ENCODE data around the gene FAIM2. TPM values are rescaled to one million over a fixed set of nuclear protein-coding genes. Genes with fewer than 3 reads are reported as not detected.
A peak's percentile ranks its signal among the peaks of the same experiment; 100 is the strongest.

FAIM2 gene
- total and polyA plus RNA-seq, 2 experiments from 2014 or later: 0.86 to 4.6 TPM

DNA sequence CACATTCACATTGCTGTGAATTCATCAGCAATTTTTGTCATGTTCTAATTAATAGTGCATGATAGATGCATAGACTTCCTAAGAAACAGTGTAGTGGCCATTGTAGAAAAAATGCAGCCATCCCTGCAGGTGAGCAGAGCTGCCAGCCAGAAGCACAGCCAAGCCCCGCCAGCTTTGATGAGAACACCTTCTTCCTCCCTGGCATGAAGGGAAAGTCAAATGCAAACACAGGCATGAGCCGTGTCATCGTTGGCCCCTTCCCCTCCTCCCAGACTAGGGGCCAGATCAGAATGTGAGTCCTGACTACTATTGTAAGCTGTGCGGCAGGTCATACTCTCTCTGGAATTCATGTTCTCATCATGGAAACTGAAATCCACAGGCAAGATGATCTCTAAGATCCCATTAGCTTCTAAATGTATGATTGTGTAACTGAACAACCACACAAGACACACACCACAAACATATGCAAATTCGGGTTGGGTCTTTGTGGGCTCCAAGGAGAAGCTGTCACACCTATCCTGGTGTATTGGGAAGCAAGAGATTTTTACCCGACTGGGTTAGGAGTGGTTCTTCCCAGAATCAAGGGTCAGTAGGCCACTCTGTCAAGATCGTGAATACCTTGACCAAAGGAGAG lies 44.0 kb upstream of the FAIM2 start:
- DNase-seq: no peak
- H3K36me3 ChIP-seq (ENCODE audit: low read depth): no peaks in the 10 kb centered on the region
- in situ Hi-C loops (cut with MboI): no loop called here
- WGBS, 2 experiments (ENCODE audit: low coverage in 1 of 2, low lambda C conversion rate in 2 of 2, missing lambda C conversion rate in 2 of 2): 73 to 81% methylated on average over 7 of the region's 7 CpGs
- no peaks in the 10 kb centered on the region for H3K4me1 ChIP-seq (ENCODE audit: insufficient read depth)
- H3K9ac ChIP-seq: no peak overlapping the region
- no peaks in the 10 kb centered on the region for H3F3A ChIP-seq (ENCODE audit: insufficient read depth)
- H2AFZ ChIP-seq: no peak overlapping the region
- H3K27ac ChIP-seq: no peak overlapping the region
- H3K79me2 ChIP-seq (ENCODE audit: insufficient read depth): no peaks in the 10 kb centered on the region
- H4K20me1 ChIP-seq (ENCODE audit: insufficient read depth): no peaks in the 10 kb centered on the region
- no peak overlapping the region for H3K4me2 ChIP-seq (ENCODE audit: unreplicated experiment)
- no peak overlapping the region for H3K4me3 ChIP-seq
- no peaks in the 10 kb centered on the region for H3K9me2 ChIP-seq (ENCODE audit: insufficient read depth)
- TF ChIP-seq EZH2 (IDR thresholded peaks at IDR 0.05; ENCODE audit: insufficient read depth, poor library complexity, severe bottlenecking) (no peak), EZH2phosphoT487 (IDR thresholded peaks at IDR 0.05; ENCODE audit: insufficient read depth, low read depth) (no peak)
- no peaks in the 10 kb centered on the region for H3K9me3 ChIP-seq (ENCODE audit: low read depth)
- H3K27me3 ChIP-seq (replicated peaks; ENCODE audit: insufficient read depth): no peaks in the 10 kb centered on the region

DNA sequence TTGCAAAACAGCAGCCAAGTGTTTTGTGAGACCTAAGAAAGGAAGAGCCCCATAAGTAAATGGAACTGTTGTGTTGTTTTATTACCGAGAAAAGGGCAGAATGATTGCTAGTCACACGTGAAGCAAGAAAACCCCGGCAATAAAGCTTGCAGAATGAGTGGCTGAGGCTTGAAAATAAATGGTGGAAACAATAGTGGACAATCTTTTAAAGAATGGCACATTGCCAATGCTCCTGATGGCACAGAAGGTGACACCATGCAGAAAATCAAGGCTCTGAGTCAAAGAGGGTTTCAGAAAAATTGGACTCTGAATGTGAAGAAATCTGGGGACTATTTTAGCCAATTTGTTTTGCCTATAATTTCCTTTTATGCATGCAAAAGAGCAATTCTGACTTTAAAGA lies 42.8 kb upstream of the FAIM2 start:
- Histone ChIP-seq H3K27me3 (replicated peaks; ENCODE audit: insufficient read depth) (no peaks in the 10 kb centered on the region), H3K4me3 (no peak overlapping the region), H3K9ac (no peak overlapping the region), H4K20me1 (ENCODE audit: insufficient read depth) (no peaks in the 10 kb centered on the region), H3K27ac (no peak overlapping the region), H3K79me2 (ENCODE audit: insufficient read depth) (no peaks in the 10 kb centered on the region), H3K4me2 (ENCODE audit: unreplicated experiment) (no peak overlapping the region), H2AFZ (peak overlapping the region; percentile 88; the same call in 1 of the 2 replicates), H3K9me2 (ENCODE audit: insufficient read depth) (no peaks in the 10 kb centered on the region), H3K4me1 (ENCODE audit: insufficient read depth) (no peaks in the 10 kb centered on the region), H3F3A (ENCODE audit: insufficient read depth) (no peaks in the 10 kb centered on the region), H3K36me3 (ENCODE audit: low read depth) (no peaks in the 10 kb centered on the region), H3K9me3 (ENCODE audit: low read depth) (no peaks in the 10 kb centered on the region)
- 74% methylated on average over 3 of the region's 3 CpGs for WGBS, 2 experiments (ENCODE audit: low coverage in 1 of 2, low lambda C conversion rate in 2 of 2, missing lambda C conversion rate in 2 of 2)
- DNase-seq: no peak
- in situ Hi-C loops (cut with MboI): no loop called here
- TF ChIP-seq EZH2phosphoT487 (IDR thresholded peaks at IDR 0.05; ENCODE audit: insufficient read depth, low read depth) (no peak), EZH2 (IDR thresholded peaks at IDR 0.05; ENCODE audit: insufficient read depth, poor library complexity, severe bottlenecking) (no peak)

DNA sequence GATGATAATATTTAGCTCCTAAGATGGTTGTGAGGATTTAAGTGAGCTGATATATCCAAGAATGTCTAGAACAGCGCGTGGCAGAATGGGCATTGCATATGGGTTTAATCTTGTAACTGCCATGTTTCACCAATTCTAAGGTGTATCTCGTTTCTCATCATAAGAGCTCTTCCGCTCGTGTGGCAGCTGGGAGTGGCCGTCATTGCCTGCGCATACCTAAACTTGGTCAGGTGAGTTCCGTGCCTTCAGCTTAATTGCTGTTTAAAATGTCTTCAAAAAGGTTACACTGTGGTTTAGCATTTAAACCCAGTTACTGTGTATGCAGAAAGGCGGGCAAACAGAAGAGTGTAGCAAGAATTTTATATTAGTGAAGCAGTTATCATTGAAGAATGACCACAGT lies 42.4 kb upstream of the FAIM2 start:
- Histone ChIP-seq H3K9me3 (ENCODE audit: low read depth) (no peaks in the 10 kb centered on the region), H3K36me3 (ENCODE audit: low read depth) (no peaks in the 10 kb centered on the region), H3K9me2 (ENCODE audit: insufficient read depth) (no peaks in the 10 kb centered on the region), H2AFZ (peak overlapping the region; percentile 88), H3K27ac (no peak overlapping the region), H3K9ac (no peak overlapping the region), H3K79me2 (ENCODE audit: insufficient read depth) (no peaks in the 10 kb centered on the region), H3K4me3 (no peak overlapping the region), H3K27me3 (replicated peaks; ENCODE audit: insufficient read depth) (no peaks in the 10 kb centered on the region), H4K20me1 (ENCODE audit: insufficient read depth) (no peaks in the 10 kb centered on the region), H3K4me2 (ENCODE audit: unreplicated experiment) (no peak overlapping the region), H3F3A (ENCODE audit: insufficient read depth) (no peaks in the 10 kb centered on the region), H3K4me1 (ENCODE audit: insufficient read depth) (no peaks in the 10 kb centered on the region)
- 86 to 88% methylated on average over 9 of the region's 9 CpGs for WGBS, 2 experiments (ENCODE audit: low coverage in 1 of 2, low lambda C conversion rate in 2 of 2, missing lambda C conversion rate in 2 of 2)
- in situ Hi-C loops (cut with MboI): no loop called here
- TF ChIP-seq EZH2 (IDR thresholded peaks at IDR 0.05; ENCODE audit: insufficient read depth, poor library complexity, severe bottlenecking) (no peak), EZH2phosphoT487 (IDR thresholded peaks at IDR 0.05; ENCODE audit: insufficient read depth, low read depth) (no peak)
- no peak for DNase-seq

DNA sequence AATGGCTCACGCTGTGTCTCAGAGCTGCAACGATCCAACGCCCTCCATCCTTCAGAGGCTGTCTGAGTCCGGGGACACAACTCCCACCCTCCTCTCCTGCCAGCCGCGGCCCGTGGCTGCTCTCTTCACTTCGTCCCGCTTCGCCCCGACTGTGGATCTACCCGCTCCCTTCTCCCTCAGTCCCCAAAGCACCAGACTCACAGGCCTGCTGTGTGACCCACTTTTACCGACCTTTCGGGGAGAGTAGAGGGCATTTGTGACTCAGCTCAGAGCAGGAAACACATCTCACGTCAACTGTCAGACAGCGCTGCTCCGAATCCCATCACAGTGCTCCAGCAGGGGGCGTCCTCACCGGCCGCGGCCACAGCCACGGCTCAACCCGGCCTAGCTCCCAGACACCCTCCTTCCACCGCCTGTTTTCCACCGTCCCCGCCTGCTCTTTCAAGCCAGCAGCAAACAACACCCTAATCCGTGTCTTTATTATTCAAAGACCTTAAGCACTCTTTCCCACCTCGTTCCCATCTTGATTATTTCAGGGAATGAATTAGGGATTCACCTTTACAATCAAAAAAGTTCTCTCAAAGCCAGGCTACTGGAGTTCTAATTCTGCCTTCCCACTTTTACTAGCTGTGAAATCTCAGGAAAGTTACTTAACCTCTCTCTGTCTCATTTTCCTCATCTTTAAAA lies 41.8 kb upstream of the FAIM2 start:
- H3K36me3 ChIP-seq (ENCODE audit: low read depth): no peaks in the 10 kb centered on the region
- no peaks in the 10 kb centered on the region for H3K9me2 ChIP-seq (ENCODE audit: insufficient read depth)
- peak overlapping the region; percentile 72 for H3K4me2 ChIP-seq (ENCODE audit: unreplicated experiment)
- peak overlapping the region; percentile 30; the same call in 1 of the 2 replicates for H3K4me3 ChIP-seq
- peak; percentile 84 for DNase-seq
- no peaks in the 10 kb centered on the region for H3K9me3 ChIP-seq (ENCODE audit: low read depth)
- H4K20me1 ChIP-seq (ENCODE audit: insufficient read depth): no peaks in the 10 kb centered on the region
- no peak overlapping the region for H3K27ac ChIP-seq
- no peaks in the 10 kb centered on the region for H3K79me2 ChIP-seq (ENCODE audit: insufficient read depth)
- H3K4me1 ChIP-seq (ENCODE audit: insufficient read depth): no peaks in the 10 kb centered on the region
- H3K9ac ChIP-seq: no peak overlapping the region
- 14 to 16% methylated on average over 25 to 28 of the region's 28 CpGs for WGBS, 2 experiments (ENCODE audit: low coverage in 1 of 2, low lambda C conversion rate in 2 of 2, missing lambda C conversion rate in 2 of 2)
- H3F3A ChIP-seq (ENCODE audit: insufficient read depth): no peaks in the 10 kb centered on the region
- in situ Hi-C loops (cut with MboI): no loop called here
- TF ChIP-seq EZH2 (IDR thresholded peaks at IDR 0.05; ENCODE audit: insufficient read depth, poor library complexity, severe bottlenecking) (no peak), EZH2phosphoT487 (IDR thresholded peaks at IDR 0.05; ENCODE audit: insufficient read depth, low read depth) (no peak)
- H2AFZ ChIP-seq: peak overlapping the region; percentile 88
- H3K27me3 ChIP-seq (replicated peaks; ENCODE audit: insufficient read depth): no peaks in the 10 kb centered on the region

All from GM23248 (cell line).